Keratinocyte (primary cell): ENCODE data around the gene PPP1R3C. TPM values are rescaled to one million over a fixed set of nuclear protein-coding genes. Genes with fewer than 3 reads are reported as not detected.

ENCODE experiments used
- DNase-seq: peaks from one replicate; pipeline ENCODE4 v3.0.0-alpha.2; 2011; ENCODE audit warnings: low read depth, missing footprints, low spot score
- FAIRE-seq: peaks from 2 replicates; lab custom pipeline; 2011; peaks lifted over from hg19 to GRCh38; lab: Jason Lieb, UNC
- H2AFZ ChIP-seq: 2 replicates; pipeline ENCODE4 v1.6.0; 2012; ENCODE audit warnings: low read length, control low read depth, inconsistent platforms; ENCODE audit not compliant: control insufficient read depth
- H3K27ac ChIP-seq: 2 replicates; pipeline ENCODE4 v1.5.1; 2011; ENCODE audit warnings: low read length; ENCODE audit not compliant: control insufficient read depth, insufficient read depth
- H3K27me3 ChIP-seq: 3 replicates; pipeline ENCODE4 v1.6.0; 2011; ENCODE audit warnings: low read length; ENCODE audit not compliant: control insufficient read depth, insufficient read depth; ENCODE audit errors: extremely low read depth
- H3K36me3 ChIP-seq, 2 experiments: 2 replicates in 1 of 2; 3 replicates in 1 of 2; pipeline ENCODE4 v1.5.1; 2011; ENCODE audit warnings: low read length in 2 of 2, mild to moderate bottlenecking in 1 of 2; ENCODE audit not compliant: control insufficient read depth in 2 of 2, insufficient read depth in 2 of 2; ENCODE audit errors: extremely low read depth in 1 of 2
- H3K4me1 ChIP-seq: 3 replicates; pipeline ENCODE4 v1.5.1; 2011; ENCODE audit warnings: low read length; ENCODE audit not compliant: control insufficient read depth, insufficient read depth; ENCODE audit errors: extremely low read depth
- H3K4me2 ChIP-seq: 3 replicates; pipeline ENCODE4 v1.6.0; 2011; ENCODE audit warnings: low read depth, low read length; ENCODE audit not compliant: control insufficient read depth, insufficient read depth; ENCODE audit errors: extremely low read depth
- H3K4me3 ChIP-seq, 3 experiments: fragments of 200-600 bp in 1 of 3; sonication (generic) in 1 of 3; 2 replicates in 2 of 3; 3 replicates in 1 of 3; pipeline ENCODE4 v1.5.1; 2011 to 2016; ENCODE audit warnings: low read length in 3 of 3, mild to moderate bottlenecking in 3 of 3, control low read depth in 2 of 3, inconsistent platforms in 1 of 3, low read depth in 1 of 3, mixed read lengths in 1 of 3, mixed run types in 1 of 3, moderate library complexity in 1 of 3; ENCODE audit not compliant: control insufficient read depth in 2 of 3, insufficient read depth in 2 of 3; ENCODE audit errors: extremely low read depth in 1 of 3
- H3K79me2 ChIP-seq: 2 replicates; pipeline ENCODE4 v1.6.0; 2012; ENCODE audit warnings: low read length; ENCODE audit not compliant: control insufficient read depth, insufficient read depth
- H3K9ac ChIP-seq: 3 replicates; pipeline ENCODE4 v1.6.0; 2011; ENCODE audit warnings: low read length; ENCODE audit not compliant: control insufficient read depth, insufficient read depth; ENCODE audit errors: extremely low read depth
- H3K9me1 ChIP-seq: 3 replicates; pipeline ENCODE4 v1.6.0; 2011; ENCODE audit warnings: low read length; ENCODE audit not compliant: control insufficient read depth, insufficient read depth; ENCODE audit errors: extremely low read depth
- H3K9me3 ChIP-seq: 2 replicates; pipeline ENCODE4 v1.5.1; 2012; ENCODE audit warnings: low read depth, low read length; ENCODE audit not compliant: control insufficient read depth
- H4K20me1 ChIP-seq: 3 replicates; pipeline ENCODE4 v1.6.0; 2011; ENCODE audit warnings: low read length; ENCODE audit not compliant: control insufficient read depth, insufficient read depth; ENCODE audit errors: extremely low read depth
- EZH2 ChIP-seq: IDR thresholded peaks from one replicate; pipeline ENCODE4 v1.6.1; 2012; ENCODE audit warnings: inconsistent platforms, mild to moderate bottlenecking, low read length, moderate library complexity
- dilution Hi-C: fragments of 300-500 bp; cut with MboI; formaldehyde crosslinking; loops from one replicate; pipeline ENCODE4 v1.7.0; 2020; ENCODE audit warnings: low sequenced_read_pairs; ENCODE audit not compliant: extremely low pct_ligation_motif_present
- polyA plus RNA-seq, 5 experiments: library from polyadenylated mRNA; depleted of rRNA in 3 of 5; stranded (reverse) in 3 of 5; stranded (forward) in 1 of 5; unstranded in 1 of 5; fragments of >200 nt; gene quantifications; 1 replicate in 1 of 5; 2 replicates in 3 of 5; 3 replicates in 1 of 5; pipeline versions ENCODE4 v1.2.1 to v1.2.3, GENCODE V29; 2011 to 2012; ENCODE audit warnings: missing spikeins in 2 of 5, low read depth in 1 of 5, low replicate concordance in 1 of 5
- TF ChIP-seq, protein P1 (sequence below), 3 experiments: IDR thresholded peaks in 1 of 3; conservative IDR thresholded peaks in 1 of 3; optimal IDR thresholded peaks in 1 of 3; 2 replicates in 2 of 3; 3 replicates in 1 of 3; pipeline versions ENCODE3 to v1.5.1; 2011; ENCODE audit warnings: low read length in 3 of 3, mild to moderate bottlenecking in 3 of 3, moderate library complexity in 2 of 3, control low read depth in 1 of 3, inconsistent platforms in 1 of 3; ENCODE audit not compliant: insufficient read depth in 2 of 3; ENCODE audit errors: extremely low read depth in 1 of 3

PPP1R3C gene
- polyA plus RNA-seq, 1 donor (not counting 4 experiments of a cell fraction or from before 2014, with no cell fraction given) = 7.3 TPM

DNA sequence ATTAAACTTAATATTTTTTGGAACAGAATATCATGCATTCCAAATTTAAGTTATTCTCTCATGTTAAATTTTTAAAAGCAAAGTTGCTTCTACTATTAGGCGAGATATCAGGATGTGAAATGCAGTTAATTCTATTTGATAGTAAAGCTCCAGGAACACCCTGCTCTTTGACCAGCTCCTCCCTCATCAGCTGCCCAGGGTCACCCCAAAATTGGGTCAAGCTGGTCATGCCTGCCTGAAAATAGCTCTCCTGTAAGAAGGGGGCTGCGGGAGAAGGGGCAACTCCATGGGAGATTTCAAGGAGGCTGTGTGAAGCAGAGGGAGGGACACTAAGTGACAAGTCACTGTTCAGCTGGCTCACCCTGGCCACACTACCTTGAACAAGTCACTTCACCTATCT lies 5.9 kb downstream of the PPP1R3C start:
- FAIRE-seq (no peak), DNase-seq (no peak)
- H3K4me2 ChIP-seq = no peak overlapping the region
- peaks cover 12% of the 10 kb centered on the region for H3K4me1 ChIP-seq
- no peak overlapping the region for H3K9ac ChIP-seq
- dilution Hi-C loops = no loop called here
- H3K79me2 ChIP-seq = no peaks in the 10 kb centered on the region
- H3K9me3 ChIP-seq = no peaks in the 10 kb centered on the region
- no peaks in the 10 kb centered on the region for H4K20me1 ChIP-seq
- no peaks in the 10 kb centered on the region for H3K9me1 ChIP-seq
- no peaks in the 10 kb centered on the region for H3K27me3 ChIP-seq
- TF ChIP-seq, protein P1, sequence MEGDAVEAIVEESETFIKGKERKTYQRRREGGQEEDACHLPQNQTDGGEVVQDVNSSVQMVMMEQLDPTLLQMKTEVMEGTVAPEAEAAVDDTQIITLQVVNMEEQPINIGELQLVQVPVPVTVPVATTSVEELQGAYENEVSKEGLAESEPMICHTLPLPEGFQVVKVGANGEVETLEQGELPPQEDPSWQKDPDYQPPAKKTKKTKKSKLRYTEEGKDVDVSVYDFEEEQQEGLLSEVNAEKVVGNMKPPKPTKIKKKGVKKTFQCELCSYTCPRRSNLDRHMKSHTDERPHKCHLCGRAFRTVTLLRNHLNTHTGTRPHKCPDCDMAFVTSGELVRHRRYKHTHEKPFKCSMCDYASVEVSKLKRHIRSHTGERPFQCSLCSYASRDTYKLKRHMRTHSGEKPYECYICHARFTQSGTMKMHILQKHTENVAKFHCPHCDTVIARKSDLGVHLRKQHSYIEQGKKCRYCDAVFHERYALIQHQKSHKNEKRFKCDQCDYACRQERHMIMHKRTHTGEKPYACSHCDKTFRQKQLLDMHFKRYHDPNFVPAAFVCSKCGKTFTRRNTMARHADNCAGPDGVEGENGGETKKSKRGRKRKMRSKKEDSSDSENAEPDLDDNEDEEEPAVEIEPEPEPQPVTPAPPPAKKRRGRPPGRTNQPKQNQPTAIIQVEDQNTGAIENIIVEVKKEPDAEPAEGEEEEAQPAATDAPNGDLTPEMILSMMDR (optimal IDR thresholded peaks at IDR 0.05 in 1 of 3, IDR thresholded peaks at IDR 0.05 in 1 of 3, conservative IDR thresholded peaks at IDR 0.05 in 1 of 3; ENCODE audit: extremely low read depth in 1 of 3, insufficient read depth in 2 of 3, low read length in 3 of 3) = no peak
- TF ChIP-seq EZH2 = no peak
- no peak overlapping the region for H3K4me3 ChIP-seq
- no peak overlapping the region for H3K27ac ChIP-seq
- no peak overlapping the region for H2AFZ ChIP-seq
- H3K36me3 ChIP-seq = peaks cover 4 to 18% of the 10 kb centered on the region in 2 experiments

DNA sequence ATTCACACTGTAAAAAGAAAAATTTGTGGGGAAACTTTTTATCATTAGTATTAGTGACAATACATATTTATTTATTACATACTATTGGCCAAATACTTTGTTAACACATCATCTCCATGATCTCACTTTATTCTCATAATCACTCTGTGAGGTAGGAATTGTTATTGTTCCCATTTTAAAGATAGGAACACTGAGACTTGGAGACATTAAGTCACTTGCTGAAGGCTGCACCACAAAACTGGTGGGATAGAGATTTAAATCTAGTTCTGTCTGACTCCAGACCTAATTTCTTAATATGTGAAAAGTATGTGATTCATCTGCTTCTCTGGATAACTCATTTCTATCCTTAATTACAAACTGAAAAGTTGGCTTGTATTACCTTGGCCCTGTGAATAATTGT lies 8.2 kb downstream of the PPP1R3C start:
- H3K4me3 ChIP-seq = no peak overlapping the region
- H3K36me3 ChIP-seq = peaks cover 0 to 7% of the 10 kb centered on the region in 2 experiments

More for the DNA sequence above, 8.2 kb downstream of the PPP1R3C start:
- H2AFZ ChIP-seq = no peak overlapping the region
- H3K27me3 ChIP-seq = no peaks in the 10 kb centered on the region
- H3K9me1 ChIP-seq = no peaks in the 10 kb centered on the region
- no peak overlapping the region for H3K9ac ChIP-seq
- H3K79me2 ChIP-seq = no peaks in the 10 kb centered on the region
- H3K27ac ChIP-seq = no peak overlapping the region
- no peak overlapping the region for H3K4me2 ChIP-seq
- no peaks in the 10 kb centered on the region for H3K4me1 ChIP-seq
- no peaks in the 10 kb centered on the region for H4K20me1 ChIP-seq
- TF ChIP-seq, protein P1 (optimal IDR thresholded peaks at IDR 0.05 in 1 of 3, IDR thresholded peaks at IDR 0.05 in 1 of 3, conservative IDR thresholded peaks at IDR 0.05 in 1 of 3; ENCODE audit: extremely low read depth in 1 of 3, insufficient read depth in 2 of 3, low read length in 3 of 3) = no peak
- TF ChIP-seq EZH2 = no peak
- no peaks in the 10 kb centered on the region for H3K9me3 ChIP-seq
- dilution Hi-C loops = no loop called here
- no peak for FAIRE-seq
- no peak for DNase-seq
